HG03135 (cell line): Measurements from ENCODE around the gene SERP1.
A peak's percentile ranks its signal among the peaks of the same experiment; 100 is the strongest.

Experiments
- ATAC-seq: cut with Tn5 transposase; IDR thresholded peaks from one replicate; pipeline ENCODE4 v1.9.1; 2021; ENCODE audit warnings: mild to moderate bottlenecking, moderate library complexity; ENCODE audit not compliant: unreplicated experiment

SERP1 gene

DNA sequence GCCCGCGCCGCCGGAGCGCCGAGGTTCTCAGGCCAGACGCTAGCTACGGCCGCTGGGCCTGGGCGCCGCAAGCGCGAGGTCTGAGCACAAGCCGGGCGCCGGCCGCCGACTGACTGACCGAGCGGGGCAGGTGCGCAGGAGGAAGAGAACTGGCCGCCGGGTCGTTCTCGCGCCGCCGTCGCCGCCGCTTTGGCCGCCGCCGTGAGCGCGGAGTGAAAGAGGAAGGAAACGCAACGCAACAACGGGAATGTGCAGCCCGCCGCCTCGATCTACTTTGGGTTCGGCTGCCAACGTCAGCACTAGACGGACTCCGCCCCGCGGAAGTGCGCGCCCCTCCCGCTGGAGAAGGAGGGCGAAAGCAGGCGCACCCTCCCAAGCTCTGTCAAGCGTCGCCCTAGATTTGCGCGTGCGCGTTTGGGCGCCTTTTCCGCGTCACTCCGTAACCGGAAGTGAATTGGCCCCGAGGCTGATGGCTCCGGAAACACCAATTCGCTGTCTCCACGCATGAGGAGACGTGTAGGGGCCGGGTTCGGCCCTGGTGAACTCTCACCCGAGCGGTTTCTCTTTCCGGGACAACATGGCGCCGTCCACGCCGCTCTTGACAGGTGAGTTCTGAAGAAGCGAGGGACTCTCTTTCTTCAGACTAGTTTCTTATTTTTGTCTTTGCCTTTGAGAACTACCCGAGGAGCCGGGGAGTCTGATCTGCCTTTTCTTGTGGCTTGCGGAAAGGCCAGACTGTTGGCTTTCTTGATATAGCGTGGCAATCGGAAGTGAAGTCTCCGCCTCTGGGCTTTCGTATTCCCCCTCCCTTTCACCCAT lies at the start of gene SERP1, which contains the start of gene EIF2A:
Gene SERP1 (minus strand): TSS at position 271 of the 819 bp plus-strand sequence. CDS start 361 bp downstream, outside the sequence.
Gene EIF2A (plus strand): TSS at position 562 of the 819 bp plus-strand sequence. CDS start 16 bp downstream, at position 578.
- ATAC-seq: peak; percentile 93

- no peak for ATAC-seq
Measured at GRCh38 chr3:150594150-150594549, 47.9 kb upstream of the SERP1 start.

DNA sequence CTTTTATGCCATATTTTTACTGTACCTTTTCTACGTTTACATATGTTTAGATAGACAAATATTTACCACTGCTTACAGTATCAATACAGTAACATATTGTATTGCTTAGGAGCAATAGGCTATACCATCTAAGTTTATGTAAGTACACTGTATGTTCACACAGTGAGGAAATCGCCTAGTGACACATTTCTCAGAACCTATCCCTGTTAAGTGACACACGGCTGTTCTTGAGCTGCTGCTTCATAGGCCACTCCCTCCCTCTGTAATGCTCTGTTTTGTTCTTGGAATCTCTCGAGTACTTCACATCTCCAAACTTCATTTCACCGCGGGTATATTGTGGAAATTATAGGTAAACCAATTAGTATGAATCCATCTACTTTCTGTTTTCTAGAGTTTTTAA lies 43.5 kb upstream of the SERP1 start:
- ATAC-seq: no peak

DNA sequence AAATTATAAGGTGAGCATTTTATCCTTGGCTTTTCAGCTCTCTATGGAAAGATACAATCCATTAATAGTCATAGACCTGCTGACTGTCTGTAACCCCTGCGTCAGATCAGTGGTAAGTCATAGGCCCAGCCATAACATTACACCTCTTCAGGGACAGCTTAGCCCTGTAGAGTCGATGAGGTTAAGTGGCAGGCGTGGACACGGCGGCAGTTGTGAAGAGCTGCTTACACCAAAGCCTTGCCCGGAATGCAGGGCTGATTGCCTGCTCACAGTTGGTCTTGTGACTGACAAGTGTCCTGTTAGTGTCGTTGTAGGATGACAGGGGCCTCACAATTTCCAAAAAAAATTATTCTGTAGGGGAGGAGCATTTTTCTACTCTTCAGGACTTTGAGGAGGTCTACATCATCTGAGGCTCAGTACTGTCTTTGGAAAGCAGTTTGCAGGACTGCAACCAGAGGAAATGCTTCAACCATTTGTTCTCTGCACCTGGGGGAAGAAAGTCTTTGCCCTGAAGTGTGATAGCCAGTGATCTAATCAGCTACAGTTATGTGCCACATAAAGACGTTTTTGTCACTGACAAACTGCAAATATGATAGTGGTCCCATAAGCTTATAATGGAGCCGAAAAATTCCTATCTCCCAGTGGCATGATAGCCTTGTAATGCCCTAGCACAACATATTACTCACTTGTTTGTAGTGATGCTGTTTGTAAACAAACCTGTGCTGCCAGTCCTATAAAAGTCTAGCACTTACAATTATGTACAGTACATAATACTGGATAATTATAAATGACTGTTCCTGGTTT lies 41.9 kb upstream of the SERP1 start:
- no peak for ATAC-seq

DNA sequence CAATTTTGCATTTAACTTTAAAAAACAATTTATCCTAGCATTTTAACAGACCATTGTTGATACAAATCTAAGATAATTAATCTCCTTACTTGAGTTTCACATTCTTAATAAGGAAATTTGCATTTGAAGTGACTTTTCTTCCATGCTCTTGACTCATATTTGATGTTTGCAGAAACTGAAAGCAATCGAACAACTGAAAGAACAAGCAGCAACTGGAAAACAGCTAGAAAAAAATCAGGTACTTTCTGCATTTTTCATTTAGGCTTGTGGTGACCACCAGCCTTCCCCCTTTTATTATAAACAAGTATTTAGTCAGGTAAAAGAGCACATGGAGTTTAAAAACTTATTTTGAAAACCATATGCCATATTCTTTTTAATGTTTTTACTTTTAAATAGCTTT lies 36.7 kb upstream of the SERP1 start:
- ATAC-seq: peak; percentile 71

GRCh38 chr3:150582620-150583019 lies 36.3 kb upstream of the SERP1 start:
- ATAC-seq: peak; percentile 62

DNA sequence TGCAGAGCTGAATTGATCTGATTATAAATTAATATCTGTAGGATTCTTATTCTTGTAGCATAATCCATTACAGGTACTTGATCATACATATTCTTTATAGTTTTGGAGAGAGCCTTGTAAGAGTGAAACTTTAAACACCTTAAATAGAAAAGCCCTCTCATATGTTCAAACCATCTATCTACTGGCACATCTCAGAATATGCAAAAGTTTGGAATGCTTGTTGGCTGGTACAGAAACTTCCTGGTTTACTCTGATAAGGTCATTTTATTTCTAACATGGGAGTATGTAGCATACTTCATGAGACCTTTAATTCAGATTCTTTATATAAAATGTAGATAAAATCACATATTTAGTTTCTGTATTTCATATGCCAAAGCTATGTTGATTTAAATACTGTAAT lies 34.9 kb upstream of the SERP1 start:
- ATAC-seq: no peak

- ATAC-seq: no peak
Measured at GRCh38 chr3:150577855-150578254, 31.6 kb upstream of the SERP1 start.

- no peak for ATAC-seq
Measured at GRCh38 chr3:150567328-150567727, 21.0 kb upstream of the SERP1 start.

DNA sequence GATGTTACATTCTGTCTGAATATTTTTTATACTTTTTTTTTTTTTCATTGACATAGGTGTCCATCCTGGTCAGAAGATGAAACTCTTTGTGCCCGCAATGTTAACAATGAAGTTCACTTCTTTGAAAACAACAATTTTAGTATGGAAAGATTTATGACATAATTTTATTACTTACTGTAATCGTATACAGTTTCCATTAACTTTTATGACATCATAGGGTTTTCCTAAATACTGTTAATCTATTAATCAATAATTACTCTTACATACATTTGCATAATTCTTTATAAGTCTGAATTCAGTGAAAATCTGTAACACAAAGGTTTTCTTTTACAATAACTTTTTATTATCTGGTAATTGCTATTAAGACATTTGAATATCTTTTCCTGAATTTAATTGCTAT lies 17.9 kb upstream of the SERP1 start:
- ATAC-seq: no peak

- ATAC-seq: no peak
Measured at GRCh38 chr3:150557725-150558124, 11.4 kb upstream of the SERP1 start.

- no peak for ATAC-seq
Measured at GRCh38 chr3:150556792-150557191, 10.5 kb upstream of the SERP1 start.

DNA sequence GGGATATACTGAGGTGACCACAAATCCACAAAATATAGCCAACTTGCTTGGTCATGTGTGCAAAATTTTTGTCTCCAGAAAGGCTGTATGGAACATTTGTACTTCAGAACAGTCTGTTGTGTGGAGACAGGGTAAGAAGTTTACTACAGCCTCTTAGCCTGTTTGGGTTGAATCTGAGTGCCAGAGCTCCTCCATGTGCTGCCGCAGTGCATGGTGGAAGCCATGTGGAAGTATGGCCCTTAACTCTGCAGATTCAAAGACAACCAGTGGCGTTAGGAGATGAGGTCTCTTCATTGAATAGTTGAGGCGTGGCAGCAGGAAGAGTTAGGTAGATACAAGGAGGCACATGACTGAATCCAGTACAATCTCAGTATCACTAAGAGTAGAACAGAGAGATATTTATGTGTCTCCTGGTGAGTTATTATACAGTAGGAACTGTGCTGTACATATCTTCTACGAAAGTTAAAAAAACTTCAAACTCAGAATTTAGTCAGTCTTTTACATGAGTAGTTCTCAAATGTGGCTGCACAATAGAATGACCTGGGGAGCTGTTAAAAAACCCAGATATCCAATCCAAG lies 9.7 kb upstream of the SERP1 start:
- no peak for ATAC-seq

DNA sequence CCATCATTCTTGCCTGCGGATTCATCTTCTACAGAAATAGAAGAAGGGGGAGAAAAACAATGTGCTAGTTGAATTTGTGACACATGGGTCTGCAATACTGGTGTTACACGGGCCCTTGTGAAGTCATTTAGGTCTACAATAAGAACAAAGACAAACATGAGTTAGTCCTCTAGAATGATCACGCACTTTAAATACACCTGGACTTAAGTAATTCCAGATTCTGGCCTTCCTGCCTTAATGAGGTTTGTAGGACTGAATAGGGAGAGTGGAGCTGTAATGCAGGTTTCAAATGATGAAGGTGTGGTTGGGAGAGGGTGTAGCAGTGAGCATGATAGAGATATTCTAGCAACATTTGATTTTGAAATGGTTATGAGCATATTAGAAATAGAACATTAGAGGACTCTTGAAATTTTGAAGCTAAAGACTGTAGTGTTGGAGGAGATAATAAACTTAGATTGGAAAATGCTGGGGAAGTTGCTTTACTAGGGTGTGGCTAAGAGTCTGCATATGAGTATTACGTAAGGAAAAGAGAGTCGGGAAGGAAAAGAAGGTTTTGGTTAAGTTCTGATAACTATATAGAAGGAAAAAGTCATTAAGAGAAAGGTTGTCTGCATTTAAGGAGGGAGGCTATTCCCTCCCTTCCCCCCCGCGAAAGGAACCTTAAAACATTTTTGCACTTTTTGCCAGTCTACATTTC lies 897 bp upstream of the SERP1 start:
- ATAC-seq: no peak

DNA sequence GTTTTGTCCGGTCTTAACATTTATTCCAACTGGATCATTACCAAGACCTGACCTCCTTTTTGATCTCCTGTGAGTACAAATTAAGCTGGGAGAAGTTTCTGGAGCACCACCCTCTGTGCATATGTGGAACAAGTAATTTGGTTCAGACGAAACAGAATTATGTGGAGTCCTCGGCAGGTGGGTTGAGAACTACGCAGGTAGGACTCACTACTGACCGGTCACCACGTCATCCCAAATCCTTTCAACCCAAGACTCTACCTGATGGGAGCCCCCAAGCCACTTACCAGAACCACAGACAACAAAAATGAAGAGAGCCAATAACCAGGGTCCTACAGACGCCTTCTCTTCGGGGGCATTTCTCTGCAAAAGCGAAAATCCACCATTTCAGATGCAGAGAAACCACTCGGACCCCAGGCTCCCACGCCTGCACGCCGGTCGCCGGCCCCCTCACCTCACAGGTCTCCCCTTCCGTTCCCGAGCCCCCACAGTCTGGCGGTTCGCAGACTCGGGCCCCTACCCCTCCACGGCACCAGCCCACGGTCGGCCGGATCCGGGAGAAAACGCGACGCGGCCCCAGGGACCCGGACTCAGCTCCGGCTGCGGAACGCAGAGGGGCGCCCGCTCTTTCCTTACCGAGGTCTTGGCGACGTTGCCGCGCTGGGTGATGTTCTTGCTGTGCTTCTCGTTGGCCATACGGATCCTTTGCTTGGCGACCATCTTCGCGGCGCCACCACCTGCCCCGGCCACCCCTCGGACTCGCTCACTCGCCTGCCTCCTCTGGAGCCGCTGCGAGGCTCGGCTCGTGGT lies 674 bp downstream of the SERP1 start:
- ATAC-seq: peak; percentile 32

DNA sequence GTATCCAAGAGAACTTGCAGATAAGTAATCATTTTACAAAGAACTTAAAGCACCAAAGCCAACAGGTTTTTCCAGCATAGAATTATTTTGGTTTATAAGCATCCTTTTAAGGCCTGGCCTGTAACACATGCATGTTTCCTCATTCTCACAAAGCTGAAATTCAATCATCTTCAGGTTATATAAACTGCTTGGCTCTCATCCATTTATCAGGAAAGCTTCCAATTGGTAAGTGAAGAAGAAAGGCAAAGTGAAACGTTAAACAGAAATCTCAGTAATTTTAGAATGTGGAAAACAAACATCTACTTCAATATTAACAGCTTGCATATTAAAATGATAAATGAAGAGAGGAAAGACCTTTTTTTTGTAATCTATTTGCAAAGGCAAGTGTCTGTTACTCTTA lies 1.6 kb downstream of the SERP1 start:
- no peak for ATAC-seq

GRCh38 chr3:150544041-150544440 lies 2.3 kb downstream of the SERP1 start:
- ATAC-seq: no peak

GRCh38 chr3:150543531-150543930 lies 2.8 kb downstream of the SERP1 start:
- no peak for ATAC-seq

DNA sequence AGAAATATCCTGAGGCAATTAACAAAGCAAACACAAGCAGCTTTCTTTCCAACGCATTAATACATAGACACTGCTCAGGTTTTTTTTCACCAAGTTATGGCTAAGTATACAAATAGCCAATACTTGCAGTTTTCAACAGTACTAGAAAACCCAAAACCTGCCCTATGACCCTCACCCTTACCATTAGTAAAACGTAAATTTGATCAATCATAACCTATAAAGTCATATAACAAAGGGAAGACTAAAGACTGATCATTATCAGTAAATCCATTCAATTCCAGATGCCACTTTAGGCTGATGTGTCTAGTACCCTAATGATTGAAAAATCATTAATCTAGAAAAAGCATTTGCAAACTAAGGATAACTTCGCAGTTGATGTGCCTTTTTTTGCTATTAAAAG lies 3.2 kb downstream of the SERP1 start:
- no peak for ATAC-seq

DNA sequence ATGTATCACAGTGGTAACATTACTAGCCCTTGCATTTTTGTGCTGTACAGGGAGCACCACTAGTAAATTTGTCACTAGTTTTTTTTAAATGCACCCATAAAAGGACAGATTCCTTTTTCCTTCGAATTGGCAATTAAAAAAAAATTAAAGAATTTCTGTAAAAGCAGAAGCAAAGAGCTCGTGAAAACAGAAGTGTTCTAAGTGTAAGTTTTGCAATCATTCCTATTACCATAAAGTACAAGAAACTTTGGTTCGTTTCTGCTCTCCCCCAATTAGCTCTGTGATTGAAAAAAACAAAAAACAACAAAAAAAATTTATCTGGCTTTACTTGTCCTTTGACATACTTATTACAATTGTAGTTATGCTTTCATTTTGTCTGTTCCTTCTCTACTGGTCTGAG lies 5.3 kb downstream of the SERP1 start:
- no peak for ATAC-seq
